AG04449 (cell line): Measurements from ENCODE around the gene DOCK4.

ENCODE experiments used
- CTCF ChIA-PET: fragments of 350-600 bp; formaldehyde crosslinking; extraction: SDS; loops from one replicate; lab custom pipeline; 2021; ENCODE audit warnings: antibody characterized with exemption; lab: Yijun Ruan, JAX
- POLR2A ChIA-PET: fragments of 400-600, 350-600 bp; formaldehyde crosslinking; extraction: SDS; loops from one replicate; lab custom pipeline; 2020; ENCODE audit warnings: antibody characterized with exemption, inconsistent platforms; lab: Yijun Ruan, JAX
- DNase-seq: peaks from one replicate; pipeline ENCODE4 v3.0.0-alpha.2; 2010; ENCODE audit warnings: low read depth, low spot score
- H3K4me3 ChIP-seq: 2 replicates; pipeline ENCODE4 v1.5.1; 2011; ENCODE audit warnings: low read depth, mild to moderate bottlenecking, control low read depth, low read length
- TF ChIP-seq, protein P1 (sequence below): IDR thresholded peaks from one replicate; pipeline ENCODE4 v1.5.1; 2011; ENCODE audit warnings: mild to moderate bottlenecking, moderate library complexity, low read length, control low read depth, inconsistent platforms; ENCODE audit not compliant: insufficient read depth; ENCODE audit errors: missing control alignments

The DOCK4 gene

GRCh38 chr7:112052498-112052897, 153.7 kb downstream of the DOCK4 start:
- ChIA-PET CTCF (no interaction called here), POLR2A (no interaction called here)
- DNase-seq = no peak
- H3K4me3 ChIP-seq = no peak overlapping the region
- TF ChIP-seq, protein P1, sequence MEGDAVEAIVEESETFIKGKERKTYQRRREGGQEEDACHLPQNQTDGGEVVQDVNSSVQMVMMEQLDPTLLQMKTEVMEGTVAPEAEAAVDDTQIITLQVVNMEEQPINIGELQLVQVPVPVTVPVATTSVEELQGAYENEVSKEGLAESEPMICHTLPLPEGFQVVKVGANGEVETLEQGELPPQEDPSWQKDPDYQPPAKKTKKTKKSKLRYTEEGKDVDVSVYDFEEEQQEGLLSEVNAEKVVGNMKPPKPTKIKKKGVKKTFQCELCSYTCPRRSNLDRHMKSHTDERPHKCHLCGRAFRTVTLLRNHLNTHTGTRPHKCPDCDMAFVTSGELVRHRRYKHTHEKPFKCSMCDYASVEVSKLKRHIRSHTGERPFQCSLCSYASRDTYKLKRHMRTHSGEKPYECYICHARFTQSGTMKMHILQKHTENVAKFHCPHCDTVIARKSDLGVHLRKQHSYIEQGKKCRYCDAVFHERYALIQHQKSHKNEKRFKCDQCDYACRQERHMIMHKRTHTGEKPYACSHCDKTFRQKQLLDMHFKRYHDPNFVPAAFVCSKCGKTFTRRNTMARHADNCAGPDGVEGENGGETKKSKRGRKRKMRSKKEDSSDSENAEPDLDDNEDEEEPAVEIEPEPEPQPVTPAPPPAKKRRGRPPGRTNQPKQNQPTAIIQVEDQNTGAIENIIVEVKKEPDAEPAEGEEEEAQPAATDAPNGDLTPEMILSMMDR = no peak

DNA sequence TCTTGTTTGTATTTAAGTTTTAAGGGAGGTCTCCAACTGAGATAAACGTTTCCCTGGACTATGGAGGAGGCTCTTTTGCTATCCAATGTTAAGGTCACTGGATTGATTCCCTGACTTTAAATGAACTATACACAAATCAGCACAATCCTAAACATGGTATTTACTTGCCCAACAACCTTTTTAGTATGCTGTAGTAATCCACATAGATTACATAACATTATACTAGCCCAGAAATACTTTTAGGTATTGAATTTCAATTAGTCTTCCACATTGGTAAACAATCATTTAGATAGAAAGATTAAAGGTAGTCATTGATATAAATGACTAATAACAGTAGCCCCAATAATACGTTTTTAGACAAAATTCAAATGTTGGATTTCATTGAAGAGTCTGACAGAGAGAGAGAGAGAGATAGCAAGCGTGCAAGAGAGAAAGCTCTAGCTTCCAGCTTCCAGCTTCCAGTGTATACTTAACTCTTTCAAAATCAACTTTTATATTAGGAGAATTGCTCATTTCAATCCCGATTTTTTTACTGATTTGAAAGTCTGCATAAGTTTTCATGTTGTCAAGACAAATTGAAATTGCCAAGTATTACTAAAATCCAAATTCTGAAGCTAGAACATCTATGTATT, 155.8 kb downstream of the DOCK4 start:
- POLR2A ChIA-PET = no interaction called here
- no peak overlapping the region for H3K4me3 ChIP-seq
- DNase-seq = no peak
- TF ChIP-seq, protein P1 = no peak
- CTCF ChIA-PET = no interaction called here

GRCh38 chr7:112049555-112050249, 156.5 kb downstream of the DOCK4 start:
- TF ChIP-seq, protein P1 = no peak
- DNase-seq = no peak
- no peak overlapping the region for H3K4me3 ChIP-seq
- ChIA-PET POLR2A (no interaction called here), CTCF (no interaction called here)

DNA sequence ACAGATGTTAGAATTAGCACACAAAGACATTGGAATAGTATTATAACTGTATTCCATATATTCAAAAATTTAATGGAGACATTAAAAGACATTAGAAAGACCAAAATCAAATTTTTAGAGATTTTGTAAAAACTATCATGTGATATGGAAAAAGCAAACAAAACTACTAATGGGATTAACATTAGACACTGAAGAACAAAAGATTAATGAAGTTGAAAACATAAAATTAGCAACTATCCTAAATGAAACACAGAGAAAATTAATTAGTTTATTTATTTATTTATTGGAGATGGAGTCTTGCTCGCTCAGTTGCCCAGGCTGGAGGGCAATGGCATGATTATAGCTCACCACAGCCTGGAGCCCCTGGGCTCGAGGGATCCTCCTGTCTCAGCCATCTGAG, 158.8 kb downstream of the DOCK4 start:
- H3K4me3 ChIP-seq = no peak overlapping the region
- TF ChIP-seq, protein P1 = no peak
- DNase-seq = no peak
- CTCF ChIA-PET = no interaction called here
- POLR2A ChIA-PET = no interaction called here

GRCh38 chr7:112045222-112045621, 161.0 kb downstream of the DOCK4 start:
- CTCF ChIA-PET = no interaction called here
- POLR2A ChIA-PET = no interaction called here
- TF ChIP-seq, protein P1 = no peak
- no peak for DNase-seq
- H3K4me3 ChIP-seq = no peak overlapping the region

GRCh38 chr7:112042631-112043030, 163.6 kb downstream of the DOCK4 start:
- TF ChIP-seq, protein P1 = no peak
- ChIA-PET POLR2A (no interaction called here), CTCF (interaction anchor here (1.0 to 1.1 kb wide), 2 partner anchors 11 to 20 kb away, joined by 3 read pairs; no protein-coding TSS in a partner anchor)
- DNase-seq = no peak
- H3K4me3 ChIP-seq = no peak overlapping the region
